Measurements from ENCODE around the gene TBCD.

TBCD gene

DNA sequence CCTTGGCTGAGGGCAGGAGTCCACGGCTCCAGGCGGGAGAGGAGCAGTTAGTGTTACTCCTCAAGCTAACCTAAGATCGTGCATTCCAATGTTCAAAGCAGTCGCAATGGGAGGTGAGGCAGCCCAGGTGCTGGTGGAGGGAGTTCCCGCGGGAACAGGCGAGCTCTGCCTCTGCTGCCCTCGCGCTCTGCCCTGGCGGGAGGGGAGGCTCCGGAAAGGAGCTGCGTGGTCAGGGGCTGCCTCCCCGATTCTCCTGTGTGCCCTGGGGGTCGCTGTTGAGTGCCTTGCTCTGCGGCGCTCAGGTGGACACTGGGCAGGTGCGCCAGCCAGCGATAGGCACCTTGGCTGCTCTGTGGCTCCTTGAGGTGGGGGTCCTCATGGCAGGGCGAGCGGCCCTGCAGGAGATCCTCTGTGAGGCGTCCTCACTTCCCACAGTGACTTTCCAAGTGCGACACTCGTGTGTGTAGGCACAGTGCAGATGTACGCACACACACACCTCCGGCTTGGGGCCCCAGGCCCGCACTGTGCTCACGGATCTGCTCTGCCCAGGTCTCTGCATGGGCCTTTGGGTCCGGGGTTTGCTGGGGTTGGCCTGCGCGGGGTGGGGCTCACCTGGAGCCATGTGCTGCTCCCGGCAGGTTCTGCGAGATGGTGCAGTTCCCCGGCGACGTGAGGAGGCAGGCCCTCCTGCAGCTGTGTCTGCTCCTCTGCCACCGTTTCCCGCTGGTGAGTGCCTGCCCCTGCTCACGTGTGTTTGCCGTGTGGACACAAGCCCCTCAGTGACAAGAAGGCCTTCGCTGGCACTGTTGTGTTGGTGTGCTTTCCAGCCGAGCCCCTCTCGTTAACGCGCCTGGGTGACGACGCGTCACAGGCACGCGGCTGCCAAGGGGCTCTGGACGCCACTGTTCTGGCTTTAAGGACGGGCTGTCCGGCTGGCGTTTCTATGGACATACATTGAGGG, 185.8 kb downstream of the TBCD start:
- no peak for DNase-seq (ENCODE audit: low read depth in 2 of 2)

- no peak for DNase-seq (ENCODE audit: low read depth in 2 of 2)
Measured at GRCh38 chr17:82938486-82938872, 186.6 kb downstream of the TBCD start.

- no peak for DNase-seq (ENCODE audit: low read depth in 2 of 2)
Measured at GRCh38 chr17:82938873-82939620, 187.2 kb downstream of the TBCD start.

GRCh38 chr17:82939621-82940135, 187.8 kb downstream of the TBCD start:
- no peak for DNase-seq (ENCODE audit: low read depth in 2 of 2)

- no peak for DNase-seq (ENCODE audit: low read depth in 2 of 2)
Measured at GRCh38 chr17:82940226-82941020, 188.6 kb downstream of the TBCD start.

GRCh38 chr17:82941021-82942001, 189.4 kb downstream of the TBCD start:
- no peak for DNase-seq (ENCODE audit: low read depth in 2 of 2)

GRCh38 chr17:82942166-82943130, 190.6 kb downstream of the TBCD start:
- no peak for DNase-seq (ENCODE audit: low read depth in 2 of 2)

DNA sequence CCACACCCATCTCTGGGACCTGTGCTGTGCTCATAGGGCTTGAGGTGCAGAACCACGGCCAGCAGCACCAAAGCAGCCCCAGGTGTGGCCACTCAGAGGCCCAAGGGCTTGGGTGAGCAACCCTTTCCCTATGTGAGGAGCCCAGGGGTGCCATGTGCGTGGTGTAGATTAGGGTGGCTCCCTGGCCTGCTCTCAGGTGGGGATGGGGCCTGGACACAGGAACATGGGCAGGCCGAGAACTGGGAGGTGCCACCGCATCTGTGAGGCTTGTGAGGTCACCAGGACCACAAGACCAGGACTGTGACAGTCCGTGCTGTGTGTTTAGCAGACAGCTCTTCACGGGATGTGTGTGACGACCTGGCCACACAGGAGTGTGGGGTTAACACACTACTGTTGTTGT, 191.5 kb downstream of the TBCD start:
- DNase-seq (ENCODE audit: low read depth in 2 of 2) = no peak

GRCh38 chr17:82943751-82944150, 191.9 kb downstream of the TBCD start:
- DNase-seq (ENCODE audit: low read depth in 2 of 2) = no peak

GRCh38 chr17:82944990-82945389, 193.1 kb downstream of the TBCD start:
- DNase-seq (ENCODE audit: low read depth in 2 of 2) = no peak

DNA sequence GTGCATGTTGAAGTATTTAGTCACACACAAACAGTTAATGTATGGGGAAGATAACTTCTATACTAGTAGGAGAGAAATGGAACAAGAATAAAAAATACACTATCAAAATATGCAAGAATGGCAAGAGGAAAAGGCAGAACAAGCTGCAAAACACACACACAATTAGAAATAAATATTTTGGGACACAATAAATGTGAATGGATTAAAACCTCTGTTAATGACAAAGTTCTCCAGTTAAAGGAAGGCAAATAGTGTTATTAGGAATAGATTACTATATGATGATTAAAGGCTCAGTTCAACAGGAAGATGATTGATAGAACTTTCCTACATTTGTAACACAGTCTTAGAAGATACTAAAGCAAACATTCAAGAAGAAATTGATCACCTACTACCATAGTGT, 194.2 kb downstream of the TBCD start:
- no peak for DNase-seq (ENCODE audit: low read depth in 2 of 2)

- DNase-seq (ENCODE audit: low read depth in 2 of 2) = no peak
Measured at GRCh38 chr17:82947051-82947991, 195.5 kb downstream of the TBCD start.

DNA sequence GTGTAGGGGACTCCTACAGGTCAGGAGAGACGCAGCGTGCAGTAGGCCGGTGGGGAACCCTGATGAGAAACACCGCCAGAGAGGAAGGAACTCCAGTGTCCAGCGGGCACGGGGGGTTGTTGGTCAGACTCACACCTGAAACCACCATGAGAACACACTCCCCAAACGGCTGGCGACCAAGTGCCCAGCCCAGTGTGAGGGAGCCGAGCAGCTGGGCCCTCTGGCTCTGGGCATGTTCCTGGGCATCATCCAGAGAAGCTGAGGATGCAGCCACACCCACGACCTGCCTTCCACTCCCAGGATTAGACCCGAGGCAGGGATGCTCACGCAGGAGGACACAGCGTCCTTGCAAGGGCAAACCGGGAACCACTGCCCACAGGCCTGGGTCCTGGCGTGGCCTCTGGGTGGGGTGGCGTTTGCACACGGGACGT, 196.2 kb downstream of the TBCD start:
- no peak for DNase-seq (ENCODE audit: low read depth in 2 of 2)

GRCh38 chr17:82948957-82949356, 197.1 kb downstream of the TBCD start:
- DNase-seq (ENCODE audit: low read depth in 2 of 2) = no peak

DNA sequence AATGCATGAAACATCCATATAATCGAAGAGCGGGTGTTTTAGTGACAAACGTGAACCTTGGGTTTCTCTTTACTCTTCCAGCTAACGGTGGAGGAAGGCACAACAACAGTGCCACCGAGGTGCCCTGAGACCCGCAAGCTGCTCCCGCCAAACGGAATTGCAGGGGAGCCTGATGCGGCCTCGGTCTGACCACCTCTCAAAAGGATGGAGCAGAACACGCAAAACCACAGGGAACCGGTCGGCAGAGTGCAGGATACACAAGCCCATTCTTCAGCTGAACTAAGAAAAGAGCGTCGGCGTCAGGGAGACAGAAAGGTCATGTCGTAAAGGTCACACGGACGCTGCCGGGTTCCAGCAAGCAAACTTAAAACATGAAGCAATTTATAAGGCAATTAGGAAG, 197.5 kb downstream of the TBCD start:
- DNase-seq (ENCODE audit: low read depth in 2 of 2) = no peak

GRCh38 chr17:82949984-82950383, 198.1 kb downstream of the TBCD start:
- DNase-seq (ENCODE audit: low read depth in 2 of 2) = no peak

DNA sequence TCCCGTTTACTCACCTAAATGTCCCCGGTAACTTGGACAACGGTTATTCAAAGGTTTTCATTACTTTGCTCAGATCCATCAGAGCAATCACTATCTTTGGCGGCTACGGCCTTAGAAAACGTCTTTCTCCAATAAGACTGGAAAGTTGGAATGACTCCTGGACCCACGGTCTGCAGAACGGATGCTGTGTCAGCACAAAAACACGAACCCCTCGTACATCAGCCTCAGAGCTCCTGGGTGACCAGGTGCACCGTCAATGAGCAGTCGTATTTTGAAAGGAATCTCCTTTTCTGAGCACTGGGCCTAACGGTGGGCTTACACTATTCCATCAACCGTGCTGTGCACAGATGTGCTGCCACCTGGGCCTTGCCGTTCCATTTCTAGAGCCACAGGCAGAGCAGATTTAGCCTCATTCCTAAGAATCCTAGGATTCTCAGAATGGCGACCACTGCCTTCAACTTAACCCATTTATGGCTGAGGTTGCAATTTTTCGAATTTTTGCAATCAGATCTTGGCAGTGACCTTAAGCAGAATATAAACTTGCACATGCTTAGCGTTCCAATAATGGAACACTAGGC, 198.7 kb downstream of the TBCD start:
- no peak for DNase-seq (ENCODE audit: low read depth in 2 of 2)

GRCh38 chr17:82952019-82952418, 200.2 kb downstream of the TBCD start:
- no peak for DNase-seq (ENCODE audit: low read depth in 2 of 2)
